Fibroblast of lung (primary cell): ENCODE data around the gene SURF4.

Source experiments
- CTCF ChIP-seq, 2 donors: IDR thresholded peaks in 1 of 2; conservative IDR thresholded peaks in 1 of 2; 1 replicate in 1 of 2; 2 replicates in 1 of 2; pipeline ENCODE4 v1.5.1; 2011 to 2012; ENCODE audit warnings: low read length in 2 of 2, control low read depth in 1 of 2, inconsistent platforms in 1 of 2, low read depth in 1 of 2, mild to moderate bottlenecking in 1 of 2
- EZH2 ChIP-seq: IDR thresholded peaks from 2 replicates; pipeline ENCODE4 v1.5.1; 2012; ENCODE audit warnings: low read length, control low read depth, mild to moderate bottlenecking; ENCODE audit errors: missing control alignments

DNA sequence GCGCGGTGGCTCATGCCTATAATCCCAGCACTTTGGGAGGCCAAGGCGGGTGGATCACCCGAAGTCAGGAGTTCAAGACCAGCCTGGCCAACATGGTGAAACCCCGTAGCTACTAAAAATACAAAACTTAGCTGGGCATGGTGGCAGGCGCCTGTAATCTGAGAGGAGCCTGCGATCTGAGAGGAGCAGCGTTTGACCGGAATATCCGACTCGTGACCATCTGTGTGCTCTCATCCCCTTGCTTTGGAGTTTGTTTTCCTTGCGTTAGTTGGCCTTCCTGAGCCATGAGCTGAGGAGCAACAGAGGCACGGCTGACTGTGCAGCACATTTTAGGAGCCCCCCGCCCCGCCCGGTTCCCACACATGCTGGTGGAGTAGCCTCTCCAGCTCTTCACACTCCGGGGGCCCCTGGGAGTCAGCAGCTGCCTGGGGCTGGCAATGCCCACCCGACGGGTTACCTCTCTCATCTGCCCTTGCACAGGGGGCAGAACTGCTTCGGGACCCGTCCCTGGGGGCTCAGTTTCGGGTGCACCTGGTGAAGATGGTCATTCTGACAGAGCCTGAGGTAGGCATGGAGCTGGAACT lies 49.3 kb upstream of the SURF4 start:
- TF ChIP-seq CTCF (conservative IDR thresholded peaks at IDR 0.05 in 1 of 2, IDR thresholded peaks at IDR 0.05 in 1 of 2; ENCODE audit: low read depth in 1 of 2, low read length in 2 of 2) (no peak), EZH2 (no peak)
